GM12875 (cell line): ENCODE measurements around the gene MID1.

Source experiments
- H3K4me3 ChIP-seq: one replicate; pipeline ENCODE4 v1.5.1; 2011; ENCODE audit warnings: low read depth, low read length, control low read depth
- CTCF ChIP-seq: IDR thresholded peaks from 2 replicates; pipeline ENCODE4 v1.5.1; 2011; ENCODE audit warnings: low read depth, mild to moderate bottlenecking, control low read depth, inconsistent platforms, low read length, moderate library complexity, borderline replicate concordance; ENCODE audit not compliant: insufficient read depth

The MID1 gene

GRCh38 chrX:10653302-10653701, 32.9 kb upstream of the MID1 start:
- no peak overlapping the region for H3K4me3 ChIP-seq
- TF ChIP-seq CTCF, result no peak

GRCh38 chrX:10649265-10649664, 28.9 kb upstream of the MID1 start:
- TF ChIP-seq CTCF, result no peak
- H3K4me3 ChIP-seq, result no peak overlapping the region

- no peak for TF ChIP-seq CTCF
- no peak overlapping the region for H3K4me3 ChIP-seq
These were observed 28.2 kb upstream of the MID1 start for GRCh38 chrX:10648614-10649013.

- no peak for TF ChIP-seq CTCF
- no peak overlapping the region for H3K4me3 ChIP-seq
These were observed 16.5 kb upstream of the MID1 start for GRCh38 chrX:10636851-10637250.

- TF ChIP-seq CTCF, result no peak
- H3K4me3 ChIP-seq, result no peak overlapping the region
These were observed 16.0 kb upstream of the MID1 start for GRCh38 chrX:10636337-10636736.

- no peak overlapping the region for H3K4me3 ChIP-seq
- TF ChIP-seq CTCF, result no peak
These were observed 14.2 kb upstream of the MID1 start for GRCh38 chrX:10634392-10635161.

GRCh38 chrX:10633722-10634121, 13.3 kb upstream of the MID1 start:
- TF ChIP-seq CTCF, result no peak
- H3K4me3 ChIP-seq, result no peak overlapping the region
